G401.6 (cell line): ENCODE measurements around the gene THOP1.

Source experiments
- FAIRE-seq: peaks from 2 replicates; lab custom pipeline; 2012; peaks lifted over from hg19 to GRCh38; lab: Jason Lieb, UNC

Gene THOP1

GRCh38 chr19:2762783-2763496 lies 22.4 kb upstream of the THOP1 start:
- no peak for FAIRE-seq

- no peak for FAIRE-seq
Measured at GRCh38 chr19:2763687-2764086, 21.6 kb upstream of the THOP1 start.

GRCh38 chr19:2764945-2765344 lies 20.4 kb upstream of the THOP1 start:
- FAIRE-seq, result no peak

- no peak for FAIRE-seq
Measured at GRCh38 chr19:2765376-2765775, 19.9 kb upstream of the THOP1 start.

- no peak for FAIRE-seq
Measured at GRCh38 chr19:2766594-2767372, 18.5 kb upstream of the THOP1 start.

GRCh38 chr19:2767688-2768087 lies 17.6 kb upstream of the THOP1 start:
- FAIRE-seq, result no peak

- FAIRE-seq, result no peak
Measured at GRCh38 chr19:2768365-2769132, 16.8 kb upstream of the THOP1 start.

GRCh38 chr19:2769218-2769617 lies 16.1 kb upstream of the THOP1 start:
- no peak for FAIRE-seq

GRCh38 chr19:2770055-2771013 lies 15.0 kb upstream of the THOP1 start:
- no peak for FAIRE-seq

- no peak for FAIRE-seq
Measured at GRCh38 chr19:2771786-2772674, 13.3 kb upstream of the THOP1 start.

- FAIRE-seq, result no peak
Measured at GRCh38 chr19:2774083-2774679, 11.1 kb upstream of the THOP1 start.

- no peak for FAIRE-seq
Measured at GRCh38 chr19:2774953-2775555, 10.2 kb upstream of the THOP1 start.

GRCh38 chr19:2775556-2776430 lies 9.5 kb upstream of the THOP1 start:
- FAIRE-seq, result no peak

- no peak for FAIRE-seq
Measured at GRCh38 chr19:2777952-2778683, 7.2 kb upstream of the THOP1 start.

GRCh38 chr19:2779121-2779740 lies 6.1 kb upstream of the THOP1 start:
- FAIRE-seq, result no peak

- FAIRE-seq, result no peak
Measured at GRCh38 chr19:2780284-2780683, 5.0 kb upstream of the THOP1 start.

- FAIRE-seq, result no peak
Measured at GRCh38 chr19:2782329-2782935, 2.9 kb upstream of the THOP1 start.
